Measurements from ENCODE around the gene AURKAIP1. TPM values are rescaled to one million over a fixed set of nuclear protein-coding genes. Genes with fewer than 3 reads are reported as not detected.

AURKAIP1 gene
- total and polyA plus RNA-seq, 2 of the 4 experiments (the other 2 are of a cell fraction), result 45.7 to 107 TPM

GRCh38 chr1:1407636-1408318 lies 32.8 kb upstream of the AURKAIP1 start:
- peak overlapping the region; percentile 91 for H3K4me2 ChIP-seq (ENCODE audit: low read depth, low read length)
- ATAC-seq (ENCODE audit: low read depth), result peak; percentile 44
- peaks cover 18% of the 10 kb centered on the region; the same call in 1 of the 2 replicates for H4K20me1 ChIP-seq (ENCODE audit: insufficient read depth, low read length)
- H3K4ac ChIP-seq (ENCODE audit: low read depth, low read length), result peak overlapping the region; percentile 26
- CTCF ChIA-PET, result interaction anchor here (1.0 kb wide), 1 partner anchor 34 kb away, joined by 3 read pairs; no protein-coding TSS in a partner anchor
- WGBS, 2 experiments (ENCODE audit: extremely low coverage in 2 of 2, insufficient read length in 1 of 2), result no CpG with 5 or more reads among the region's 41 CpGs
- H2AK5ac ChIP-seq (ENCODE audit: low read depth, low read length), result peak overlapping the region; percentile 71; the same call in 1 of the 2 replicates
- peak overlapping the region; percentile 90 for H3K4me3 ChIP-seq (ENCODE audit: insufficient read depth, low read depth, low read length)
- in situ Hi-C loops (cut with MboI; ENCODE audit: low sequenced_read_pairs) (no loop called here), intact Hi-C loops (cut with micrococcal nuclease) (loop anchor here (5.0 kb wide), 1 partner anchor 35 kb away; no protein-coding TSS in a partner anchor), dilution Hi-C loops (cut with HindIII; ENCODE audit: low sequenced_read_pairs, unreplicated experiment) (no loop called here)
- peak overlapping the region; percentile 78 for H4K91ac ChIP-seq (ENCODE audit: insufficient read depth, low read depth, low read length)
- no peak overlapping the region for H3K18ac ChIP-seq (ENCODE audit: low read depth, low read length)
- no peaks in the 10 kb centered on the region for H3K27me3 ChIP-seq (ENCODE audit: control insufficient read depth, insufficient read depth, low read length)
- POLR2A ChIA-PET (ENCODE audit: unreplicated experiment), result interaction anchor here (0.7 kb wide), 1 partner anchor 32 kb away, joined by 3 read pairs; the partner anchor contains the start of gene AURKAIP1
- H3K9me3 ChIP-seq (ENCODE audit: control insufficient read depth, insufficient read depth, low read length), result peaks cover 3% of the 10 kb centered on the region; the same call in 1 of the 2 replicates
- H3K36me3 ChIP-seq (ENCODE audit: control insufficient read depth, insufficient read depth, low read length), result peaks cover 22% of the 10 kb centered on the region
- 0 out of 2 replicates have a peak overlapping the region, but pooled peaks have one; percentile 3 for H3K14ac ChIP-seq (replicated peaks; ENCODE audit: low read depth, low read length)
- H3K79me1 ChIP-seq (ENCODE audit: low read depth in 1 of 2, low read length in 2 of 2), result peaks cover 14 to 54% of the 10 kb centered on the region in 2 experiments
- H3K27ac ChIP-seq (ENCODE audit: insufficient read depth, low read length), result peak overlapping the region; percentile 72
- H2AK9ac ChIP-seq (replicated peaks; ENCODE audit: low read depth, low read length, poor library complexity), result peak overlapping the region; percentile 86
- DNase-seq, result peak; percentile 47
- H3K4me1 ChIP-seq (ENCODE audit: control insufficient read depth, insufficient read depth, low read length), result peaks cover 5% of the 10 kb centered on the region
- no TSS peak for BruUV-seq (replicated peaks)
- peak overlapping the region; percentile 73 for H3K9ac ChIP-seq (ENCODE audit: low read depth, low read length)
- no peak overlapping the region for H4K5ac ChIP-seq (ENCODE audit: low read depth, low read length)
- no peak overlapping the region for H2BK20ac ChIP-seq (ENCODE audit: low read depth, low read length)
- no peaks in the 10 kb centered on the region for H3K9me1 ChIP-seq (ENCODE audit: insufficient read depth, low read length)
- no peak for TF ChIP-seq CEBPB (IDR thresholded peaks at IDR 0.05; ENCODE audit: low read depth, low read length)
- peak; percentile 14; the same call in 1 of the 2 replicates for TF ChIP-seq POLR2A (IDR thresholded peaks at IDR 0.05; ENCODE audit: low read depth, low read length)
- TF ChIP-seq MXI1 (IDR thresholded peaks at IDR 0.05; ENCODE audit: borderline replicate concordance, low read depth, low read length), result peak; percentile 71; the same call in 1 of the 2 replicates
- TF ChIP-seq CTCF (conservative IDR thresholded peaks at IDR 0.05; ENCODE audit: low read depth, low read length), result 0 out of 2 replicates have a peak, but pooled peaks have one; percentile 9
- H3K56ac ChIP-seq (ENCODE audit: extremely low read depth, insufficient read depth, low read length), result no peak overlapping the region
- H2BK5ac ChIP-seq (ENCODE audit: low read depth, low read length, poor library complexity, severe bottlenecking), result peak overlapping the region; percentile 44
- H3K23ac ChIP-seq (ENCODE audit: low read depth, low read length), result no peak overlapping the region
- H2BK15ac ChIP-seq (ENCODE audit: low read depth, low read length), result no peak overlapping the region
- H2BK120ac ChIP-seq (ENCODE audit: low read depth, low read length), result no peak overlapping the region
- peak overlapping the region; percentile 88 to 99; a peak in 3 of 4 replicates for H4K8ac ChIP-seq (ENCODE audit: low read depth in 2 of 2, low read length in 2 of 2)
- peak overlapping the region; percentile 97 for H2AFZ ChIP-seq (replicated peaks; ENCODE audit: low read length, poor library complexity)
